Lower leg skin (tissue), 4 donors: ENCODE data around the gene RBMXL2. TPM values are rescaled to one million over a fixed set of nuclear protein-coding genes. Genes with fewer than 3 reads are reported as not detected.

Experiments
- DNase-seq, 2 donors: peaks; one replicate each; pipeline ENCODE4 v3.0.0-alpha.2; 2019; ENCODE audit warnings: low spot score in 2 of 2
- H3K4me3 ChIP-seq: fragments of 200-600 bp; sonication (generic); 2 replicates; pipeline ENCODE4 v1.5.1; 2017; ENCODE audit warnings: mild to moderate bottlenecking, low read depth; ENCODE audit not compliant: poor library complexity, severe bottlenecking
- CTCF ChIP-seq, 3 donors: fragments of 450-650 bp; IDR thresholded peaks; one replicate each; pipeline ENCODE4 v1.5.1; 2016; ENCODE audit warnings: antibody characterized with exemption in 3 of 3, mild to moderate bottlenecking in 3 of 3, moderate library complexity in 2 of 3
- POLR2A ChIP-seq, 2 donors: fragments of 450-650 bp; IDR thresholded peaks; one replicate each; pipeline ENCODE4 v1.6.1; 2016 to 2017; ENCODE audit warnings: antibody characterized with exemption in 2 of 2, mild to moderate bottlenecking in 1 of 2, moderate library complexity in 1 of 2
- WGBS, 2 donors: methylation state at CpG; one replicate each; pipeline ENCODE4 v1.1.5; 2018; 5-methylcytosine and 5-hydroxymethylcytosine counted together
- intact Hi-C: fragments of 100-400 bp; cut with DNase I; formaldehyde crosslinking; loops from one replicate; pipeline ENCODE4 v1.15.0; 2023; ENCODE audit warnings: low total_unique reads
- total RNA-seq, 4 donors: library from RNA; depleted of rRNA; stranded (reverse); fragments of >200 nt; gene quantifications; one replicate each; pipeline ENCODE4 v1.1.0, GENCODE V29; 2016

Gene RBMXL2
- total RNA-seq, 4 donors from 2014 or later, result not detected

GRCh38 chr11:7089328-7090251, 792 bp downstream of the RBMXL2 start:
- TF ChIP-seq CTCF (IDR thresholded peaks at IDR 0.05) (no peak), POLR2A (IDR thresholded peaks at IDR 0.05) (no peak)
- H3K4me3 ChIP-seq, result no peak overlapping the region
- WGBS, 2 donors, result 85 to 92% methylated on average over 77 to 84 of the region's 111 CpGs
- intact Hi-C loops, result loop anchor here (10.0 kb wide), 1 partner anchor 355 kb away; no protein-coding TSS in a partner anchor
- no peak for DNase-seq

DNA sequence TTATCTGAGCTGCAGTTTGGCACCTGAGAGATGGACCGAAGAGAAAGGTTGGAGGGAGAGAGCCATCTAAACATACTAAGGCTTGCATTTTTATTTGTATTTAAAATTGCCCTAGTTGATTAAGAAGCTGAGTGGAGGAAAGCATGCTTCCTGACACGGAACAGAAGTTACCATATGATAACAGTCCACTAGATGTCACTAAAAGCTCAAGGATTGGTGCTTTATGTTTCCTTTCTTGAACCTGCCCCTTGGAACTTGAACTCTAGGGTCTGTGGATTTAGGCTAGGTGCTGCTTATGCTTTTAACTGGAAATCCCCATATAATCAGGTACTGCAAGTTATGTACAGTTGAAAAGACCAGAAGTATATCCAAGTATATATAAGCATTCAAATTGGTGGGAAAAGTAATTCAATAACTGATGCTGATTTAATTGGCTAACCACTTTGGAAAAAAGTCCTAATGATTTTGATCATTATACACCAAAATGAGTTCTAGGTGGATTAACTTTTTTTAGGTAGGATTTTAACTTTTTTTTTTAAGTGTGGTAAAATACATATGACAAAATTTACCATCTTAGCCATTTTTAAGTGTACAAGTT, 9.5 kb downstream of the RBMXL2 start:
- DNase-seq, result no peak
- no peak overlapping the region for H3K4me3 ChIP-seq
- TF ChIP-seq POLR2A (IDR thresholded peaks at IDR 0.05) (no peak), CTCF (IDR thresholded peaks at IDR 0.05) (no peak)
- WGBS, 2 donors, result 2 to 5% methylated on average over 2 of the region's 2 CpGs
- intact Hi-C loops, result loop anchor here (10.0 kb wide), 1 partner anchor 346 kb away; no protein-coding TSS in a partner anchor

DNA sequence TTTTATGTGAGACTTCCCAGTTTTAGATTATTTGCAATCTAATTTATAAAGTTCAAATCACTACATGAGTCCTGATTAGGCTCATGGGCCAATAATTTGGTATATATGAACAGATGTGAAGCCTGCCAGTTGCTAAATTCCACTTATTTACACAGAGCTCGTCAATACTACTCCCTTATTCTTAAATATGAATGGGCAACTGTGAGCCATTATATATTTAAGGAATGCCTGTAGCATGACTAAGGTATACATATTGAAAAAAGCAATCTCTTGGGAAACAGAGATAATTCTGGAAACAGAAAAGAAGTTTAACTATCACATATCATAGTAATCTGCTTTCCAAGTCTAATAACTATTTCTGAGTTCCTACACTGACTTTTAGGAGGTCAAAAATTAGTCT, 27.0 kb downstream of the RBMXL2 start:
- H3K4me3 ChIP-seq, result no peak overlapping the region
- DNase-seq, result no peak
- WGBS, 2 donors, result 57 to 59% methylated on average over 1 of the region's 1 CpG
- TF ChIP-seq POLR2A (IDR thresholded peaks at IDR 0.05), result no peak
- TF ChIP-seq CTCF (IDR thresholded peaks at IDR 0.05), result no peak
- intact Hi-C loops, result no loop called here

DNA sequence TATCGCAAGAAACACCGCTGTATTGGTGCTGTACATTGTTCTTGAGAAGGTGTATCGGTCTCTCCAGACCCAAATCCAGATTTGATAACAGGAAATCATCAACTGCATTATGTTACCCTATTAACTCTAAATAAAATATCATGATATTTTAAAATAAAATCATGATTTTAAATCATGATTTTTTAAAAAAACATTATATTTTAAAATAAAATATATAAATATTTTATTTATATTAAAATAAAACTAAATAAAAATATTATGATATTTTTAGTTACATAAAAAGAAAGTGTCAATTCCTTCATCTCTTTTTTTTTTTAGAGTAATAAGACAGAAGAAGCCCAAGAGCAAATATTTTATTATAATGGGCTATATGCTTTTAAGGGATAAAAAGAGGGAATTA, 27.6 kb downstream of the RBMXL2 start:
- DNase-seq, result no peak
- TF ChIP-seq POLR2A (IDR thresholded peaks at IDR 0.05) (no peak), CTCF (IDR thresholded peaks at IDR 0.05) (no peak)
- no peak overlapping the region for H3K4me3 ChIP-seq
- intact Hi-C loops, result no loop called here
- WGBS, 2 donors, result 95 to 99% methylated on average over 3 of the region's 3 CpGs

- intact Hi-C loops, result no loop called here
- H3K4me3 ChIP-seq, result no peak overlapping the region
- WGBS, 2 donors, result 88 to 91% methylated on average over 1 of the region's 1 CpG
- TF ChIP-seq CTCF (IDR thresholded peaks at IDR 0.05), result no peak
- TF ChIP-seq POLR2A (IDR thresholded peaks at IDR 0.05), result no peak
- DNase-seq, result no peak
Measured at GRCh38 chr11:7138051-7138450, 49.3 kb downstream of the RBMXL2 start.

Other genes with a start within 250 kb of the RBMXL2 start
- gene OR10A5, start 243.3 kb upstream of the RBMXL2 start, total RNA-seq, result not detected
- not detected for gene OR10A2, start 225.9 kb upstream of the RBMXL2 start, total RNA-seq
- gene OR10A4, start 212.4 kb upstream of the RBMXL2 start, total RNA-seq, result not detected
- not detected for gene OR2D2, start 196.5 kb upstream of the RBMXL2 start, total RNA-seq
- not detected for gene OR2D3, start 168.0 kb upstream of the RBMXL2 start, total RNA-seq
- gene ZNF215, start 162.6 kb upstream of the RBMXL2 start, total RNA-seq, result 1 to 10 TPM in 1 of 4 donors, under 1 TPM in 2, not detected in 1; 0.36 to 2.8 (median 0.51) TPM
- gene ZNF214, start 68.7 kb upstream of the RBMXL2 start, total RNA-seq, result 1 to 10 TPM in 2 of 4 donors, under 1 TPM in 2; 0.21 to 1.4 (median 0.71) TPM
- gene NLRP14, start 68.5 kb upstream of the RBMXL2 start, total RNA-seq, result under 1 TPM in 1 of 4 donors, not detected in 3; 0.19 TPM
- gene SYT9, start 162.9 kb downstream of the RBMXL2 start, total RNA-seq, result under 1 TPM in 3 of 4 donors, not detected in 1; 0.37 to 0.84 (median 0.71) TPM